ENCODE data around the gene BCAR3. TPM values are rescaled to one million over a fixed set of nuclear protein-coding genes. Genes with fewer than 3 reads are reported as not detected.
"Not testable (repeated sequence)": the region's sequence is repeated elsewhere in the genome, so short reads cannot be mapped to it uniquely, and the experiment has no call there.

BCAR3 gene
- total RNA-seq, 2 donors from 2014 or later, result 1.3 to 1.9 TPM

- Mint-ChIP-seq H3K4me3 (no peak overlapping the region), H3K4me1 (no peaks in the 10 kb centered on the region), H3K27ac (no peak overlapping the region), H3K36me3 (ENCODE audit: low read depth) (no peaks in the 10 kb centered on the region), H3K9me3 (no peaks in the 10 kb centered on the region), H3K27me3 (no peaks in the 10 kb centered on the region)
- no peak for ATAC-seq (replicated peaks)
Measured at GRCh38 chr1:93565496-93566206, 116.0 kb downstream of the BCAR3 start.

GRCh38 chr1:93559695-93560094, 121.9 kb downstream of the BCAR3 start:
- H3K27me3 Mint-ChIP-seq, result peaks cover 3% of the 10 kb centered on the region
- no peak overlapping the region for H3K4me3 Mint-ChIP-seq
- H3K9me3 Mint-ChIP-seq, result no peaks in the 10 kb centered on the region
- H3K4me1 Mint-ChIP-seq, result peaks cover 12% of the 10 kb centered on the region
- no peak overlapping the region for H3K27ac Mint-ChIP-seq
- no peaks in the 10 kb centered on the region for H3K36me3 Mint-ChIP-seq (ENCODE audit: low read depth)
- ATAC-seq (replicated peaks), result no peak

DNA sequence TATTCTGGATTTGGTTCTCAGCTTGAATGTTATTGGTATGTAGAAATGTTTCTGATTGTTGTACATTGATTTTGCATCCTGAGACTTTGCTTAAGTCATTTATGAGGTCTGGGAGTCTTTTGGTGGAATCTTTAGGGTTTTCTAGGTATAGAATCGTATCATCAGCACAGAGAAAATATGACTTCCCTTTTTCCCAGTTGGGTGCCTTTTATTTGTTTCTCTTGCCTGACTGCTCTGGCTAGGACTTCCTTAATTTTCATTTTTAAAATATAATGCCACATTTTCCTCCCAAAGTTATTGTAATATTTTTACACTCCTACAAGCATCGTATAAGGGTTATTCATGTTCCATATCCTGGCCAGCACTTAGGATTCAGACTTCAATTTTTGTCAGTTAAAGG, 122.6 kb downstream of the BCAR3 start:
- no peak overlapping the region for H3K4me3 Mint-ChIP-seq
- H3K27ac Mint-ChIP-seq, result no peak overlapping the region
- H3K27me3 Mint-ChIP-seq, result peaks cover 3% of the 10 kb centered on the region
- no peaks in the 10 kb centered on the region for H3K36me3 Mint-ChIP-seq (ENCODE audit: low read depth)
- peaks cover 12% of the 10 kb centered on the region for H3K4me1 Mint-ChIP-seq
- no peaks in the 10 kb centered on the region for H3K9me3 Mint-ChIP-seq
- no peak for ATAC-seq (replicated peaks)

- Mint-ChIP-seq H3K27me3 (peaks cover 3% of the 10 kb centered on the region), H3K9me3 (no peaks in the 10 kb centered on the region)
- ATAC-seq (replicated peaks), result no peak
Measured at GRCh38 chr1:93556291-93556690, 125.3 kb downstream of the BCAR3 start.

GRCh38 chr1:93554883-93555872, 126.5 kb downstream of the BCAR3 start:
- no peak overlapping the region for H3K27ac Mint-ChIP-seq

More at GRCh38 chr1:93556291-93556690, 125.3 kb downstream of the BCAR3 start:
- H3K36me3 Mint-ChIP-seq (ENCODE audit: low read depth), result no peaks in the 10 kb centered on the region
- H3K4me1 Mint-ChIP-seq, result peaks cover 12% of the 10 kb centered on the region
- H3K4me3 Mint-ChIP-seq, result no peak overlapping the region
- H3K27ac Mint-ChIP-seq, result no peak overlapping the region

GRCh38 chr1:93553886-93554490, 127.6 kb downstream of the BCAR3 start:
- H3K27ac Mint-ChIP-seq; H3K4me3 Mint-ChIP-seq; H3K27me3 Mint-ChIP-seq; H3K36me3 Mint-ChIP-seq (ENCODE audit: low read depth); ATAC-seq (replicated peaks); H3K9me3 Mint-ChIP-seq: not testable (repeated sequence)
- H3K4me1 Mint-ChIP-seq, result peaks cover 12% of the 10 kb centered on the region

More at GRCh38 chr1:93554883-93555872, 126.5 kb downstream of the BCAR3 start:
- ATAC-seq (replicated peaks), result no peak
- H3K27me3 Mint-ChIP-seq, result peaks cover 3% of the 10 kb centered on the region
- no peak overlapping the region for H3K4me3 Mint-ChIP-seq
- peaks cover 12% of the 10 kb centered on the region for H3K4me1 Mint-ChIP-seq
- no peaks in the 10 kb centered on the region for H3K9me3 Mint-ChIP-seq
- H3K36me3 Mint-ChIP-seq (ENCODE audit: low read depth), result no peaks in the 10 kb centered on the region

DNA sequence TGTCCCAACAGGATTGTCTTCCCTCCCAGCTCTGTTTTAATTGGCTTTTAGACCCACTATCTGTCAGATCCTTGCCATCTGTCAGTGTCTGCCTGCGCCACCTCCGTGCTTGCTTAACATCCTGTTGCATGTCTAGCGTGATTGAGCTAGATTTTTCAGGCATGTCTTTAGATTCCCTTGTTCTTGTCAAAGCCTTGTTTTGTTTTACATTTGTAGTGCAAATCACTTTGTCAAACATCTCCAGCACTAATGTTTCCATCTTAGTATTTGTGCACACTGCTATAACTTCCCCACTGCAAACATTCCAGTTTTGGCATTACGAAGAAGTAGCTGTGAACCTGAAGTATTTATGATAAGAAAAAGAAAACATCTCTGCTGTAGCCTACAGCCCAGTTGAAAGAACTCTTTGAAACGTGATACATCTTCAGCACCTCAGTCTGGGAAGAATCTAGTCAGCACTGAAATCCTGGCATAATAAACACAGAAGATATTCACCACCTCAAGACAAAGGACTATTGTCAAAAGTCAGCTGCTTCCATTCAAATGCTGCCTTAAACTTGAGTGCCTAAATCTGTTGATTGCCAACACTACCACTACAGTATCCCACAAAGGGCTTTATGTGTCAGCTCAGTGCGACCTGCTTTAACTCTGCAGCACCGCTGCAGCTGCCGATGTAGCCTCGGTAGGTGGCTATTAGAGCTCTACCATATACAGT, 128.7 kb downstream of the BCAR3 start:
- Mint-ChIP-seq H3K36me3 (ENCODE audit: low read depth) (peaks cover 5% of the 10 kb centered on the region), H3K9me3 (no peaks in the 10 kb centered on the region), H3K4me3 (no peak overlapping the region), H3K27me3 (peaks cover 3% of the 10 kb centered on the region), H3K4me1 (peaks cover 9% of the 10 kb centered on the region), H3K27ac (no peak overlapping the region)
- ATAC-seq (replicated peaks), result no peak

DNA sequence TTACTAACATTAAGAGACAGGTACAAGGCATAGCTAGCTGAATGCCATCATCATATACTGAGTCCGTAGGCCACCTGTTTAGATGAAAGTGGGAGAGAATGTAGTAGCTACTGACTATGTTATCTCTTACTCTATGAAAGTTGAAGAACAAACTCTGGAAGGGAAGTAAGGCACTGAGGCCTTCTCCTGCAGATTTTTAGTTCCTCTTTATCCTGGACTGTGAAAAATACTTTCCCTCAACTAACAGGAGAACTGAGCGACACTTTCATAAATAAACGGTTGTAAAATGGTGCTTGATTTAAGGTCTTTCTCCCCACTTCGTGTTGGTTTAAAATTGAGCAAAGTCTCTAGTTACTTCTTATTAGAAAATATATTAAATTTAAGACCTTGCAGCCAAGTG, 131.8 kb downstream of the BCAR3 start:
- H3K36me3 Mint-ChIP-seq (ENCODE audit: low read depth), result peaks cover 5% of the 10 kb centered on the region
- H3K27ac Mint-ChIP-seq, result no peak overlapping the region
- H3K9me3 Mint-ChIP-seq, result no peaks in the 10 kb centered on the region
- H3K27me3 Mint-ChIP-seq, result no peaks in the 10 kb centered on the region
- no peak for ATAC-seq (replicated peaks)
- peaks cover under 1% of the 10 kb centered on the region for H3K4me1 Mint-ChIP-seq
- H3K4me3 Mint-ChIP-seq, result no peak overlapping the region

DNA sequence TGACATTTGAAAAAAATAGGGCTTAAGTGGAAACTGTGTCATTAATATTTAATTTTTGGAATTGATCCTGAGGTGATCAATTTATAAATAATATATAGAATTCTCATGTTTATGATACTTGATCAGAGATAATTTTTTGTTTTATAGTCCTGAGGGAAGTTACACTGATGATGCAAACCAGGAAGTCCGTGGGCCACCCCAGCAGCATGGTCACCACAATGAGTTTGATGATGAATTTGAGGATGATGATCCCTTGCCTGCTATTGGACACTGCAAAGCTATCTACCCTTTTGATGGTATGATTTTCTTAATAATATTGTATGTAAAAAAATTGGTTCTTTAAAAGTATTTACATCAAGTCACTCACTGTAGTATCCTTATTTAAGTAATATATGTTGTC, 132.5 kb downstream of the BCAR3 start:
- Mint-ChIP-seq H3K27ac (no peak overlapping the region), H3K4me3 (no peak overlapping the region), H3K27me3 (no peaks in the 10 kb centered on the region), H3K36me3 (ENCODE audit: low read depth) (peaks cover 5% of the 10 kb centered on the region), H3K4me1 (no peaks in the 10 kb centered on the region), H3K9me3 (no peaks in the 10 kb centered on the region)
- ATAC-seq (replicated peaks), result no peak

DNA sequence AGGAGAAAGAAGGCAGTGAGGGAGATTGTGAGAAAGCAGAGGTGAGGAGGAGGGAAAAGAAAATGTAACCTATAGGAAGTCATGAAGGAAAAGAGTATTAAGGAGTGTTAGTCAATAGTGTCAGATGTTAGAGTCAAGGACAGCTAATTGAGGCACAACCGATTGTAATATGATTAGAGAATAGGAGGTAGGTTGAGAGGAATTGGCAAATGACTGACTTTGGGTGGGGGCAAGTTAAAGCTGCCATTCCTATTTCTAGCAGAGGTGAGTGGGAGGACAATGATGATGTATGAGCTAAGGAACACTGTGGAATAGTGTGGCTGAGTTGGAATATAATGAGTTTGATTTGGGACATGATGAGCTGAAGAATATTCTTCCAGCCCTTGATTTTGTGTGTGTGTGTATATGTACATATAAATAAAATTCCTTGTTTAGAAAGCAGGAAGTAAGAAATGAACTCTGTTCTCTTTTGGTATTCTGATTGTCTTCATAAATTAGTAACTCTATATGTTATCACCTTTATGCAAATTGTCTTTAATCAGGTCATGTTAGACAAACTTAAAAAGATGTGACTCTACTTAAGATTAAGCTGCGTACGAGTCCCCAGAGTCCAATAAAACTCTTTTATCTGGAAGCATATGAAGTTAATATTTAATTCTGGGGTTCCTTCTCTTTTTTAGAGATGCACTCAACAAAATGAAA, 135.3 kb downstream of the BCAR3 start:
- Mint-ChIP-seq H3K9me3 (no peaks in the 10 kb centered on the region), H3K36me3 (ENCODE audit: low read depth) (peaks cover 5% of the 10 kb centered on the region), H3K4me3 (no peak overlapping the region), H3K4me1 (no peaks in the 10 kb centered on the region), H3K27me3 (no peaks in the 10 kb centered on the region), H3K27ac (no peak overlapping the region)
- ATAC-seq (replicated peaks), result no peak

- Mint-ChIP-seq H3K27me3 (no peaks in the 10 kb centered on the region), H3K4me1 (no peaks in the 10 kb centered on the region), H3K4me3 (no peak overlapping the region), H3K36me3 (ENCODE audit: low read depth) (no peaks in the 10 kb centered on the region), H3K27ac (no peak overlapping the region), H3K9me3 (no peaks in the 10 kb centered on the region)
- ATAC-seq (replicated peaks), result no peak
Measured at GRCh38 chr1:93542398-93542797, 139.2 kb downstream of the BCAR3 start.

GRCh38 chr1:93541045-93541444, 140.6 kb downstream of the BCAR3 start:
- Mint-ChIP-seq H3K4me1 (no peaks in the 10 kb centered on the region), H3K27ac (no peak overlapping the region), H3K27me3 (no peaks in the 10 kb centered on the region), H3K4me3 (no peak overlapping the region), H3K9me3 (no peaks in the 10 kb centered on the region), H3K36me3 (ENCODE audit: low read depth) (no peaks in the 10 kb centered on the region)
- ATAC-seq (replicated peaks), result no peak

- Mint-ChIP-seq H3K27ac (no peak overlapping the region), H3K4me1 (no peaks in the 10 kb centered on the region), H3K4me3 (no peak overlapping the region), H3K36me3 (ENCODE audit: low read depth) (no peaks in the 10 kb centered on the region), H3K9me3 (no peaks in the 10 kb centered on the region), H3K27me3 (no peaks in the 10 kb centered on the region)
- ATAC-seq (replicated peaks), result peak; percentile 68
Measured at GRCh38 chr1:93537924-93538323, 143.7 kb downstream of the BCAR3 start.

GRCh38 chr1:93537396-93537795, 144.2 kb downstream of the BCAR3 start:
- no peak overlapping the region for H3K27ac Mint-ChIP-seq
- no peak overlapping the region for H3K4me3 Mint-ChIP-seq
- H3K27me3 Mint-ChIP-seq, result no peaks in the 10 kb centered on the region
- H3K36me3 Mint-ChIP-seq (ENCODE audit: low read depth), result no peaks in the 10 kb centered on the region
- no peaks in the 10 kb centered on the region for H3K9me3 Mint-ChIP-seq
- H3K4me1 Mint-ChIP-seq, result no peaks in the 10 kb centered on the region
- no peak for ATAC-seq (replicated peaks)
